WI38 (cell line): ENCODE data around the gene KCNJ15.
"Not testable (repeated sequence)": the region's sequence is repeated elsewhere in the genome, so short reads cannot be mapped to it uniquely, and the experiment has no call there.

Experiments used
- H3K4me3 ChIP-seq: 2 replicates; pipeline ENCODE4 v1.5.1; 2011; ENCODE audit warnings: low read depth, mild to moderate bottlenecking, control low read depth, low read length
- CTCF ChIP-seq: IDR thresholded peaks from 2 replicates; pipeline ENCODE4 v1.5.1; 2012; ENCODE audit warnings: low read depth, mild to moderate bottlenecking, control low read depth, low read length

KCNJ15 gene

GRCh38 chr21:38223893-38224540 is 32.8 kb upstream of the KCNJ15 start:
- TF ChIP-seq CTCF, result no peak
- no peak overlapping the region for H3K4me3 ChIP-seq

- TF ChIP-seq CTCF, result no peak
Measured at GRCh38 chr21:38227401-38227800, 29.4 kb upstream of the KCNJ15 start.

DNA sequence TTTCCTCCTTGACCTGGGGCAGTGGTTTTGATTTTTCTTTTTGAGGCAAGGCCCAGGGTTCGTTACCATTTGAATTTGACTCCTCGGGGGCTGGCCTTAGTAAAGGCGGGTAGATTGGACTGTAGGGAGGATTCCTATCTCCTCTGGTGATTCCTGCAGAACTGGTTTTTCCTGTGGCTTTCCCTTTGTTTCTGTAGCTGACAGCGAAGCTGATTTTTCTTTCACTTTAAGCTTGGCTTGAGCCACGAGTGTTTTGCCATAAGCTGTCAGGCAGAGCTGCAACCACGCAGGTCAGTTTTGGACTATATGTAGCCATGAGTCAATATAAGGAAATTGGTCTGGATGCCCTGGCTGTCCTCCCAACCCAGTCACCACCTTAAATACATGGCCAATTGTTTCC is 28.7 kb upstream of the KCNJ15 start:
- no peak for TF ChIP-seq CTCF
- H3K4me3 ChIP-seq, result no peak overlapping the region

More at GRCh38 chr21:38227401-38227800, 29.4 kb upstream of the KCNJ15 start:
- H3K4me3 ChIP-seq, result no peak overlapping the region

DNA sequence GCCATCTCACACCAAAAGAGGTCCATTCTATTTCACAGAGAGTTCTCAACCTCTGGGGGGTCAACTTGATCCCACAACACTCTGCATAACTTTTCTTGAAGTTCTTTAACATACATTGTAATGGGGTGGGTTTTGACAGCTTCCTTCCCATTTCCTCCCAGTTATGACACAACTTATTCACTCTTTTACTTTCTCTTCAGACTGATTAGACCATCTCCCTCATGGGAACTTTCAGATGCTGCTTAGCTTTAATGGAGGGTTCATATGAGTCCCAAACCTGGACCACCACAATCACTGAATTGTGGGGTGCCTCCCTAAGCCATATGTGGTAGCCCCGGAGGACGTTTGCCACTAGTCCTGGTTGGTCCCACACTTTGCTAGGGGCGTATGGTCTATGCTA is 28.3 kb upstream of the KCNJ15 start:
- no peak overlapping the region for H3K4me3 ChIP-seq
- no peak for TF ChIP-seq CTCF

DNA sequence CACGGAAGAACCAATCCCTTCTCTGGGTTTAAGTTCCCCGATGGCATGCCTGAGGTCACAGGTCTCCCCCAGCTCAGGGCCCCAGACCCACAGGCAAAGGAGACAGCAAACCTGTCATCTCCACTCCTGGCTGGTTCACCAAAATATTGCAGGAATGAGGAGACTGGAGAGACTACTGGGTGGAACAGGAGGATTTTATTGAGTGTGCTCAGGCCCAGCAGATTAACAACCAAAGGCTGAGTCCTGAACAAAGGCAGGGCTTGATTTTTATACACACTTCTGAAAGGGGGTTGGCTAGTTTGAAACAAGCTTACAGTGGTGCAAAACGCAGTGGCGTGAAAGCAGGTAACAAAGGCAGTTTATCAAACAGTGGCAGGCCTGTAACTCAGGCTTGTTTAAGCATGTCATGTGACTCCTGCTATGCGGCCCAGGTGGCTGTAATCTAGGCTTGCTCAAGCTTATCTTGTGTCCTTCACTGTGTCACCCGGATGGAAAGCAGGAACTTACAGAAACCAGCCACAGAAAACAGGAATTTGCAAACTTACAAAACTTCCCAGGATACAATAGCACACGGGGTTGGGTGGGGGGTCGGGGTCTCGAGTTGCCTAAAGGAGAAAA is 27.4 kb upstream of the KCNJ15 start:
- no peak overlapping the region for H3K4me3 ChIP-seq
- no peak for TF ChIP-seq CTCF

DNA sequence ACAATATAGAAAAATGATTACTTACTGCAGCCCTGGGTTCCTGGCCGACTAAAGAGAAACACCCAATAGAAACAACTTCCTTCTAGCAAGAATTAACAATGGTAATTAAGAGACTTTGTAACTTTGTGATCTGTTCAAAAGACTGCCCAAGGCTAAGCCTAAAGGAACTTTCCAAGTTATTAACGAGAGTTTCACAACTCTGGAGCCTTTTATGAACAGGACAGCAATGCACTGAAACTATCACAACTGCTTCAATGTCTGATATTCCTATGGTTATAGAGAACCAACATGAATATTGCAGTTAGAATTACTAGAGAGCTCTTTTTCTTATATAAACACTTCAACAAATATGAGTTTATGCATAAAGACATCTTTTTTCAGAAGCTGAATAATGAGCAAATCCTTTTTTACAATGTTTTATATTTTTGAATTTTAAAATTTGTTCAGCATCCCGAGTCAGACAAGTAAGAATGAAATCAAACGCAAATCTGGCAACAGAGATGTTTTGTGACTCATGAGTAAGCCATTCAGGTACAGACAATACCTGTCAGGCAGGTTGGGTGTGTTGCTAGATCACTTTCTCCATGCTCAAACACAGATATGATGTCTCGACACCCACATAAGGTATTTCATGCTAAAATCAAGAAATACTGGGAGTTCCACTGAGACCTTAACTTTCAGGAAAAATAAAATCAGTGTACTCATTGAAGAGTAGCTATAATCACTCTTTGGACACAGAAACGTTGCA is 22.2 kb upstream of the KCNJ15 start:
- H3K4me3 ChIP-seq, result no peak overlapping the region
- TF ChIP-seq CTCF, result no peak

GRCh38 chr21:38235251-38235650 is 21.5 kb upstream of the KCNJ15 start:
- not testable (repeated sequence) for H3K4me3 ChIP-seq
